HG02678 (cell line): ENCODE measurements around the gene NADK.

Source experiments
- ATAC-seq: cut with Tn5 transposase; IDR thresholded peaks from one replicate; pipeline ENCODE4 v1.9.1; 2021; ENCODE audit warnings: mild to moderate bottlenecking, moderate library complexity; ENCODE audit not compliant: unreplicated experiment

Gene NADK

DNA sequence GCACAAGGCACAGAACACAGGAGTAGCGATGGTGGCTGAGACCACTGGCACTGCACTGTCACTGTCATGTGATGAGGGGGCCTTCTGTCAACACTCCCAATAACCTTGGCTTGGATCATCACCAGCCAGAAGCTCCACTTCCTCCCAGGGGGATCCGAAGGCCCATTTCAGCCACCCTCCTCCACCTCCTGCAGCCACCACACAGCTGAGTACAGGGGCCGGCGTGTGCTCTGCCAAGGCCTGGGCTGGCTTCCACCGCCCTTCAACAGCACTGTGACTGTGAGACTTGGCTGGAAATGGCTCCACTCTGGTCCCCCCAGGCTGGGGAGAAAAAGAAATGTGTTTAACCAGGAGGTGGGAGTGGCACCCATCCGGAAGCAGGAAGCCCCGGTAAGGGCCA is 9.9 kb upstream of the NADK start:
- ATAC-seq = no peak

- ATAC-seq = no peak
These were observed 8.8 kb upstream of the NADK start for GRCh38 chr1:1786836-1787605.

- no peak for ATAC-seq
These were observed 7.4 kb upstream of the NADK start for GRCh38 chr1:1785666-1786065.

DNA sequence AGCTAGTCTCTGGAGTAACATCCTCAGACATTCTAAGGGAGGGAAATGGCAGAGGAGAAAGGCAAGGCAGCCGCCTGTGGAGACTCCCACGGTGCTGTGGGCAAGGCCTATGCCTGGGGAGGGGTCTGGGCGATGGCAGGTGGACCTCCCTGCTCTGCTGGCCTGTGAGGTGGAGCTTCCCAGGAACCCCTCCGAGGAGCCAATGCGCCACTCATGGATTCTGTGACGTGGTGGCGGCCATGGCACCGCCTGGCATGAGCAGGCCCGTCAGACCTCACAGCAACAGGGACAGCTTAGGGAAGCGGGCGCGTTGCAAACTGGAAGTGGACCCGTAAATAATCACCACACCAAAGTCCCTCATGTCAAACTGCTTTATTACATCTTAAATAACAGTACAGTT is 6.7 kb upstream of the NADK start:
- no peak for ATAC-seq

GRCh38 chr1:1783320-1783719 is 5.0 kb upstream of the NADK start:
- ATAC-seq = no peak

- no peak for ATAC-seq
These were observed 4.3 kb upstream of the NADK start for GRCh38 chr1:1782399-1783221.

DNA sequence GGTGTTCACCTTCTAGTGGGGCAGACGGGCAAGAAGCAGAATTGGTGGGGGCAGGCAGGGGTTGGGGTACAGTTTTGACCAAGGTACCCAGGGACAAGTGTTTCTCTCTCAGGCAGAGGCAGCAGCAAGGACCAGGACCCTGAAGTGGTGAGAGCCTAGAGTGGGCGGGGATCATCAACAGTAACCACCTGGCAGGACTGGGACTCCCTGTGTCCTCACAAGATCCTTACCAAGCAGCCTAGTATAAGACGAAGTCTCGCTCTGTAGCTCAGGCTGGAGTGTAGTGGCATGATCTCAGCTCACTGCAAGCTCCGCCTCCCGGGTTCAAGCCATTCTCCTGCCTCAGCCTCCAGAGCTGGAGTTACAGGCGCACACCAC is 3.2 kb upstream of the NADK start:
- ATAC-seq = no peak

DNA sequence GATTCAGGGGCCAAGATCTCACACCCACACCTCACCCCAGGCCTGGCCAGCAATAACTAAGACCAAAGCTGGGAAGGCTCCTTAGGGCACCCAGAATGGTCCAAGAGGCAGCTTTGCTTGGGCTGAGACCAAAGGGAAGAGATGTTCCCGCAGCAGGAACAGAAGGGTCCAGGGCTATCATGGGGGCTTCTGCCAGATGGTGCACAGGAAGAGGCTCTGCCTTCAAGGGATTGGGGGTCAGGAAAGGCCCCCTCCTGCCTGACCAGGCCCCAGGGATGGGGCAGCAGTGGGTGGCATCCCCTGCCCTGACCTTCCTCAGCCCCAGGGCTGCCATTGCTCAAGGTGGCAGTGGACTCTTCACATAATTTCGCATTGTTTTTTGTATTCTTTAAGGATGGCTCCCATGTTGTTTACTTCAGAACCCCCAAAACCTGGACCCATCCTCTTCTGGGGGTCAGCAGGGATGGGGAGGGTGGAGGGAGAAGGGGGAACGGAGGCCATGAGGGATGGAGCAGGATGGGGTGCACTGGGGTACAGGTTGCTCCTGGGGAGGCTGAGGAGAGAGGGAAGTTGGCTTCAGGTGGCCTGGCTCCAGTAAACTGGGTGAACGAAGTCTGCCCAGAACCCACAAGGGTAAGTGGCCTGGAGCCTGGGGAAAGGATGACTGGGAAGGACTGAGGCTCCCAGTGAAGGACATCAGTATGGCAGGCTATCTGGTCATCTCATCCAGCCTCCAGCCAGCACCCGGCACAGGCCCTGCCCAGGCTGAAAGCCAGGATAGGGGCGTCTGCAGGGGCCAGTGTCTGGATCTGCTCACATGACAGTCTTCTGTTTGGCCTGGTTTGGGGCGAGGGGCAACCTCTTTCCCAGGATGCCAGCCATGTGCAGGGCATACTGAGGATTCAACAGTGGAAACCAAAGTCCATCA is 2.6 kb upstream of the NADK start:
- no peak for ATAC-seq

- ATAC-seq = peak; percentile 33
These were observed 1.7 kb upstream of the NADK start for GRCh38 chr1:1779691-1780597.

DNA sequence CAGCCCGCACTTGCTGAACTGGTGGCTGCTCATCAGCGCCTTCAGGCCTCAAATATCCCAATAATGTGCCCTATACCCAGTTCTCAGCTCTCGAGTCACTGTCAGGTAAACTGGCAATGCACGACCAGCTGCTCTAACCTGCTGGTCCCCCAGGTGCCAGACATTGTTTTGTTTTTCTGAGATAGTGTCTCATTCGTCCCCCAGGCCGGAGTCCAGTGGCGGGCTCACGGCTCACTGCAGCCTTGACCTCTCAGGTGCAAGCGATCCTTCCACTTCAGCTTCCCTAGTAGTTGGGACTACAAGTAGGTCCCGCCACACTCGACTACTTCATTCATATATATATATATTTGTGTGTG is 1.0 kb upstream of the NADK start:
- ATAC-seq = no peak

DNA sequence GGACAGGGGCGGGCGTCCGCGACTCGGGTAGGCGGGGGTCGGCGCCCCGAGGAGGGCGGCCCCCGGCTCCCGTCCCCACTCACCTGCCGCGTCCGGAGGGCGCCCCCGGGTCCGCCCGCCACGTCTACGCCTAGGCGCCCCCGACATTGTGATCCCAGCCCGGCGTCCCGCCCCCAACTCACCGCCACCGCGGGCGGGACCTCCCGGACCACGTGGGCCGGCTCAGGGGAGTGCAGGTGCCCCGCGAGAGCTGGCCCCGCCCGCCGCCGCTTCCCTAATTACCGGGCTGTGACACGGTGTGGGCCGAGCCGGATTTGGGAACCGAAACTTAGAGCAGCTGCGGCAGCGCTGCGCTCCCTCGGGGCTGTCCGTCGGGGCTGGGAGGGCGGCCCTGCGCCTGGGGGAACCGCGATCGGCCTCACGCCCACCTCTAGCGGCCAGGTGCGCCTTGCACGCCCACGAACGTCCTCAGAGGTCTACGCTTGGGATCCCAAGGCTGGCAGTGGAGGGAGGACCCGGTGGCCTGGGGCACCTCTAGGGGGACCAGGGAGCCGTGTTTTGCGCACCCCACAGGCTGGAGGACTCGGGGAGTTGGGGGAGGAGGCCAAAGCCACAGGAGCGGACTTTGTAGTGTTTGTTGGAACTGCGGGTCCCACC is 521 bp upstream of the NADK start:
- peak; percentile 68 for ATAC-seq

GRCh38 chr1:1777583-1777899 is 729 bp downstream of the NADK start:
- no peak for ATAC-seq

DNA sequence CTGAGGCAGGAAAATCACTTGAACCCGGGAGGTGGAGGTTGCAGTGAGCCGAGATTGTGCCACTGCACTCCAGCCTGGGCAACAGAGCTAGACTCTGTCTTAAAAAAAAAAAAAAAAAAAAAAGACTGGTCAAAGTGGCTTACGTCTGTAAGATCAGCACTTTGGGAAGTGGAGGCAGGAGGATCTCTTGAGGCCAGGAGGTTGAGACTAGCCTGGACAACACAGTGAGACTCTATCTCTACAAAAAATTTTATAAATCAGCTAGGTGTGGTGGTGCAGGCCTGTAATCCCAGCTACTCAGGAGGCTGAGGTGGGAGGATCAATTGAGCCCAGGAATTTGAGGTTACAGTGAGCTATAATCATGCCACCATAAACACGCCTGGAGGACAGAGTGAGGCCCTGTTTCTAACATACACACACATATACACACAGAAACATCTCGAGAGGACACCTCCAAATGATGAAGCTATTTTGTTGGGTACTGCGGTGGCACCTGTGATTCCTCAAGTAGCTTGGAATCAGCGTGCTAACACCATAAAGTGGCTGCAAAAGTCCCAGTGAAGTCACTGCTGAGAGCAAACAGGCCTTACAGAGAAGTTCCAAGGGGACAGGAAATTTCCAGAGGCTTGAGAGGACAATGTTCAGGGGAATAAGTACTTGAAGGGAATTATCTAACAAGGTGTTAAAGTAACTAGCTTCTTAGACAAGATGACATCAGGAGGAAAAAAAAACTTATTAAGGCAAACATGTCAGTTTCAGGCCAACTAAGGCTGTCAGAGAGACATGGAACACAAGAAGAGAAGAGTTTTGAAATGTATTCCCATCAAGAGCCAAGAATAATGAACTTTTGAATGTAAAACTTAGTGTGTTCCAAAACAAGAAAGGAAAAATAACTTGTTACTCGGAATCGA is 1.3 kb downstream of the NADK start:
- ATAC-seq = no peak

GRCh38 chr1:1775327-1776226 is 2.7 kb downstream of the NADK start:
- no peak for ATAC-seq

- no peak for ATAC-seq
These were observed 4.4 kb downstream of the NADK start for GRCh38 chr1:1773874-1774273.

GRCh38 chr1:1771096-1771495 is 7.2 kb downstream of the NADK start:
- no peak for ATAC-seq

DNA sequence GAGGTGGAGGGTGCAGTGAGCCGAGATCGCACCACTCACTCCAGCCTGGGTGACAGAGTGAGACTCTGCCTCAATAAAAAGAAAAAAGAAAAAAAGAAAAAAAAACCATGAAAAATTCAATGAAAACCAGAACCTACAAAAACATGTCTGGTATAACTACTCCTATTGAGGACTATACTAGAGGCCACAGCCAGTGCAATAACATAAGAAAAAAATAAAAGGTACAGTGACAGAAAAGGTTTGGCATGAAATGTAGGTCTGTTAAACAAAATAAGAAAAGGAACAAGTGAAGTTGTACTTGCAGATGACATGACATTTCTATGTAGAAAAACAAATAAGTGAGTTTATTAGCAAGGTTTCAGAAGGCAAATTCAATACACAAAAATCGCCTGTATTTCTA is 8.2 kb downstream of the NADK start:
- ATAC-seq = no peak
